ENCODE measurements around the gene WBP4. TPM values are rescaled to one million over a fixed set of nuclear protein-coding genes. Genes with fewer than 3 reads are reported as not detected.
"Not testable (repeated sequence)": the region's sequence is repeated elsewhere in the genome, so short reads cannot be mapped to it uniquely, and the experiment has no call there.

WBP4 gene, protein sequence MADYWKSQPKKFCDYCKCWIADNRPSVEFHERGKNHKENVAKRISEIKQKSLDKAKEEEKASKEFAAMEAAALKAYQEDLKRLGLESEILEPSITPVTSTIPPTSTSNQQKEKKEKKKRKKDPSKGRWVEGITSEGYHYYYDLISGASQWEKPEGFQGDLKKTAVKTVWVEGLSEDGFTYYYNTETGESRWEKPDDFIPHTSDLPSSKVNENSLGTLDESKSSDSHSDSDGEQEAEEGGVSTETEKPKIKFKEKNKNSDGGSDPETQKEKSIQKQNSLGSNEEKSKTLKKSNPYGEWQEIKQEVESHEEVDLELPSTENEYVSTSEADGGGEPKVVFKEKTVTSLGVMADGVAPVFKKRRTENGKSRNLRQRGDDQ
- 9.1 and 9.5 TPM in 2 replicates for total RNA-seq

DNA sequence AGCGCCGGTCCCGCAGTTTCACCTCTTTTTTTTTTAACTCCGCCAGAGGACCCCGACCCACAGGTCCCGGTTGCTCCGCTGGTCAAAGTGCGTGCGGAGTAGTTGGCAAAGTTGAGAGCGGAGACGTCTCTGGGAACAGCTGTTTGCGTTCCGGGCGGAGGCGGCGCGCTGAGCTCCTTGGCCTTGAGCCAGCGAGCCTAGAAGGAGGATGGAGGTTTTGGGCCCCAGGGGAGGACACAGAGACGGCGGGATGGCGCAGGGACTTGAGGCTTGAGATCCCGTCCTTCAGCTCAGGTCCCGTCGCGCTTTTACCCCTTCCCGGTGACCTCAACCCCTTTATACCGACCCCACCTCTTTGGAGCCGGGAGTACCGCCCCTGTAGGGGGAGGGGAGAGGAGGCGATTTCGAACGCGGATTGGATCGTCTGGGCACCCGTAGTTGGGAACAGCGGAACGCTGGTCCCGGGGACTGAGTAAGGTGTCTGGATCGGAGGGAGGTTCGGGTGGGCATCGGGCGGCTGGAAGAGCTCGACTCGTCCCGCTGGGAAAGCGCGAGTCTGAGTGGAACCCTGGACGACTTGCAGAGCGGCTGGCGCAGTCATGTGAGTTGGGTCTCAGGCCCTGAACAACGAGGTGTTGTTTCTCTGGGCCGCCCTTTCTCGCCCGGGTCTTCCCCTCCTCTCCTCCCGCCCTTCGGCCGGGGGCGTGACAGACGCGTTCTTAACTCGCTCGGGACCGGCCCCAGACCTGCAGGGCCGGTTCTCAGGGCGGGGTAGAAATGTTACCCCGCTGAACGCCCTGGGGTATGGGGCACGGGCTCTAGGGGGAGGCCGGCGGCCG lies at the start of gene WBP4:
Gene WBP4, plus strand, starts transcription at position 435 of the 839 bp plus-strand sequence. Its CDS starts 165 bp downstream, at position 600.
- DNase-seq: peak; percentile 97

DNA sequence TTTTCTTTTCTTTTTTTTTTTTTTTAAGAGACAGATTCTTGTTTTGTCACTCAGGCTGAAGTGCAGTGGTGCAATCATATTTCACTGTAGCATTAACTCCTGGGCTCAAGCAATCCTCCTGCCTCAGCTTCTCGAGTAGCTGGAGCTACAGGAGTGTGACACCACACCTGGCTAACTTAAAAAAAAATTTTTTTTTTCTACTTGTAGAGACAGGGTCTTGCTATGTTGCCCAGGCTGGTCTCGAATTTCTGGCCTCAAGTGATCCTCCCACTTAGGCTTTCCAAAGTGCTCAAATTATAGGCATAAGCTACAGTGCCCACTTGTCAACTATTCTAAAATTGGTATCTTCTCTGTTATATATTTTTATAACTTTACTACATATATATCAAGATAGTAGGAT lies 48.8 kb upstream of the WBP4 start:
- DNase-seq: no peak

DNA sequence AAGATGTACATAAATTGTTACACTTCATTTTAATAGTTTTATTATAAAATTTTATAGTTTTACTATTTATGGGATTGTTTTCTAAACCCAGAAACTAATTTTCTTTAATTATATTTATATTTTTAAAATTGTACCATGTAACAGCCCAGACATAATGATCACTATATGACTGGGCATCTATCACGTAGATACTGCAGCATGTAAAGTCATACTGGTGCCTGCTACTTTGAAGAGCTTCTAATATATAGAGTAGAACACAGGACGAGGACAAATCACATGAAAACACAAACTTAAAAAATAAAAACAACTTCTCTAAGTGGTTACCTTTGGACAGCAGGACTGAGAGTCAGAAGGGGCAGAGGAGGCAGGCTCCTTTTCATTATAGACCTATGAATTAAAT lies 47.5 kb upstream of the WBP4 start:
- no peak for DNase-seq

DNA sequence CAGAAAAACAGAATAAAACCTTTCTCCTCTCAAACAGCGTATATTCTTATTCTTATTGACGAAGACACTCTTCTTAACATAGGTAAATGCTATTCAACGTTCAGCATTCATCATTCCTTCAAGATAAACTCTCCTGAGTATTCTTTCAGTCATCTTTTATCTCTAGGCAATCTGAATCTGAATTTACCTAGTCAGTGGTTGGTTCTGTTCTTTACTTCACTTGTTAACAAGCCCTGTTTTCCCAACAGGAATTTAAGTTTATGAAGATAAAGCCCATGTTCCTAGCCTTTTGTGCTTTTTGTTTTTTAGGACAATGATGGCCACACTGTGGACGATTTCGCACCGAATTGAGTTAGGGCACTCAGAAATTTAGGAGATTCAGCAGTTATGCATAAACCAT lies 45.4 kb upstream of the WBP4 start:
- no peak for DNase-seq

DNA sequence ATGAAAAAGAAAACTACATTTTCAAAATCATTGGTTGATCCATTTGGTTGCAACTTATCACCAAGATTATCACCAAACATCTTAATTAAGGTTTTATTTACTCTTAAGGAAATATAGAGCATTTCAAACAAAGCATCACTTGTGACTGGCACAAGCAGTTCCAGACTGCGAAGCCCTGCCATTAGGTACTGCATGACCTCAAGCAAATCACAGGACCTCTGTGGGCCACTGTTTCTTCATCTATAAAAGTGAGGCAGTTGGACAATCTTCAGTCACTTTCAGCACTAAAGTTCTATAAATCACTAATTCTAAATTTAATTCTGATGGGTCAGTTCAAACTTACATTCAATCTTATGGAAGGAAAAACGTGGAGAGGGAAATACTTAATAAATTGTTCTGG lies 44.1 kb upstream of the WBP4 start:
- DNase-seq: no peak

DNA sequence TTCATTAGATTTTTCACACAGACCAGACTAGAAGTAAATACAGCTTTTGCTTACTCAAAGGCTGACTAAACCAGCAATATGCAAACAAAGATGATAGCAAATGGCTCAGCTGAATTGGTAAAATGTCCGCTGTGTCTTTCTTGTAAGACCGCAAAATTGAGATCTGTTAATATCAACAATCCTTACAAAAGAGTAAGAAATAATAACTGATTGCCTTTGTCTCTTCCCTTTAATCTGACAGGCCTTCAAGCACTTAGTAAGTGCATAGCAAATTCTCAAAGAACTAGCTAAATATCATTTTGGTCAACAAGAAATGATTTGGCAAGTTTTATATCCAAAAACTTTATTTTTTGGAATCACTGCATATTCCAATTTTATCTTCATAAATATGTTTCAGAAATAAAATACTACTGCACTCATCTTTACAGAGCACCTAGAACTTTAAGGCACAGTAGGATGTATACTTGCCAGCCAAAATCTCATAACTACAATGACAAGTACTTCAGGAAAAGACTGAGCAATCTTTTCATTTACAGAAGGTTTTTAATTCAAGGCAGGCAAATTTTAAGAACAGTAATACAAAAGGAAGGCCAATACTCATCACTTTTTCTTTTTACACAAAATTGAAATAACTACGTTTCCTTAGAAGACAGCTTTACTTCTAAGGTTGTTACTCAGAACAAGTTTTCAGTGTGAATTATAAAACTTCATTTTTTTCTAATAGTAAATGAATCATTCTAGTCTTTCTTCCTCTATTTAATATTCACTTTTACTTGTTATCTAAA lies 43.3 kb upstream of the WBP4 start:
- DNase-seq: no peak

DNA sequence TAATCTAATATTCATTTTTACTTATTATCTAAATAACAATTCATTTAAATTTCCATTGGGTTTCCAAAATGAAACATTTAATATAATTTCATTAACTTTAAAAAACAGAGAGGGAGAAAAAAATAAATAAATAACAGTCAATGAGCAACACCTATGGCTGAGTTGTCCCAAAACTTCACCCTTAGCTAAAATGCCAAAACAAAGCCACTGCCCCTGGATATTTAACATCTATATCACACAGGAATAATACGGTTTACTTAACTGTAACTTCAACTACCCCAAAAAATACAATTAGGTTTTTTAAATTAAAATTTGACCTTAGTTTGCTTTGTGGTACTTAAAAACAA lies 42.7 kb upstream of the WBP4 start:
- no peak for DNase-seq

DNA sequence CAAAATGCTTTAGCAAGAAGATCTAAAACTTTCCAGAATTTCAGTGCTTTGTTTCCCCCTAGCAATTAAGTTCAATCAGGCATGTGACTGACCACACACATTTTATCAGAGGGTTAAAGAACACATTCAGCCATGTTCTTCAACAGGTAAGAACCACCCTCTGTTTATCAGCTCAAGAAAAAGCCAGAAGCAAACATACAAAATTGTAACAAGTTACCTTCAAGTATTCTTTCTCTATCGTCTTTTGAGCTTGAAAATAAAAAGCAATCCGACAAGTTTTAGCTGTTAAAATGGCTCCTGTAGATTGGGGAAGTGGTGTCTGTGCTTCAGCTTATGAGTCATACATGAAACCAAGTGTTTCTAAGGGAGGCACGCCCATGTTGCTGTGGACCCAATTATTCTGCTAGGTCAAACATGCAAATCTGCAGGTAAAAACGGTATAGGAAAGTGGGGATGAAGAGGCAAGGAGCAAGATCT lies 42.3 kb upstream of the WBP4 start, which contains the start of gene ELF1:
Gene ELF1, minus strand, starts transcription at position 306 of the 477 bp plus-strand sequence. CDS start 37,262 bp downstream, outside the sequence.
- DNase-seq: peak; percentile 75

DNA sequence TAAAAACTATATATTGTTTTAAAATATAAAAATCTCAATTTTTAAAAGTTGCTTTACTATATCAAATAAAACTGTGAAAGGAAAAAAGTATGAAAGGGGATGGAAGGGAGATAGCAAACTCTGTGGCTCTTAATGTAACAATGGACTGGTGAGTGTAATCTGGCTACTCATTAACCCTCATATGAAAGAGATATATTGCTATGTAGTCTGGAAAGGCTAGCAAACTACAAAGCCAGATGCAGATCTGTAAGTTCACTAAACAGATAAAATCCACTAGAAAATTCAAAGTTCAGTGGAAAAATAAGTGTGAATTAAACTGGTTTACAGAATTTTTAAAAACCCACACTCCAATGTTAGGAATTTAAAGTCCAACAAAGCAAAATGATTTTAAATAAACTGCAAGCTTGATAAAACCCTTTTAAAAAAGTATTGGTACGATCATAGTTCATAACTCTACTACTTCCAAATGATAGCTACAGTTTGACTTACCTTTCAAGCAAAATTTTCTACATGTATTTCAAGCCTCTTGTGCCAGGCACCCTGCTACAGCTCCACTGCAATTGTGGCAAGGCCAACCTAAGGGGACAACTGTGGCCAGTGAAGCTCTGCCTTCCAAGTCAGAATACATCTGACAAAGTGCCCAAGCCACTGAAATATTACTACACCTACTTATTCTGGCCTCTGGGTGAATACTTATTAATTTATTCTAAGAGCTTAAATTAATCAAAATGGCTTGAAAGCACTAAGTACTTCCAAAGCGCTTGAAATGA lies 41.5 kb upstream of the WBP4 start:
- no peak for DNase-seq

DNA sequence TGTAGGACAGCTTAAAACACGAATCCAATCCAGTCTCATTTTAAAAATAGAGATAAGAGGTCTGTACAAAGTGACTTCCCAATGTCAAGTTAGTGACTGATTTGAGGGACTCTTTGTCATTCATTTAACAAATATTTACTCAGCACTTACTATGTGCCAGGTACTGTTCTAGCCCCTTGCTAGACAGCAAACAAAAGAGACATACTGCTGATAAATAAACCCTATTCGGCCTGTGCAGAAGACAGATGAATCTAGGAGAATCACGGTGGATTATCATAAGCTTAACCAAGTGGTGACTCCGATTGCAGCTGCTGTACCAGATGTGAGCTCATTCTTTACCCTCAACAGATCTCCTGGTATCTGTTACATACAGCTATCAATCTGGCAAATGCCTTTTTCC lies 35.8 kb upstream of the WBP4 start:
- DNase-seq: no peak

DNA sequence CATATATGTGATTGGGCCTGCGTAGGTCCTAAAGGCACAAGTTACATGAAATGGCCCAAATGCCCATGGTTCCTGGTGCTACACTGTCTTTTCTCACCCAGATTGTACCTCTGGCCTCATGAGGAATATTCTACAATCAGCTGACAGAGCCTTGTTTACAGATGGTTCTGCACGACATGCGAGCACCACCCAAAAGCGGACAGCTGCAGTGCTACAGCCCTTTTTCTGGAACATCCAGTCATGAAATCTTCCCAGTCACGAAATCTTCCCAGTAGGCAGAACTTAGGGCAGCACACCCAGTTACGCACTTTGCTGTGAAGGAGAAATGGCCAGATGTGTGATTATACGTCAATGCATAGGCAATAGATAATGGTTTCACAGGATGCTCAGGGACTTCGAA lies 34.5 kb upstream of the WBP4 start:
- DNase-seq: no peak

DNA sequence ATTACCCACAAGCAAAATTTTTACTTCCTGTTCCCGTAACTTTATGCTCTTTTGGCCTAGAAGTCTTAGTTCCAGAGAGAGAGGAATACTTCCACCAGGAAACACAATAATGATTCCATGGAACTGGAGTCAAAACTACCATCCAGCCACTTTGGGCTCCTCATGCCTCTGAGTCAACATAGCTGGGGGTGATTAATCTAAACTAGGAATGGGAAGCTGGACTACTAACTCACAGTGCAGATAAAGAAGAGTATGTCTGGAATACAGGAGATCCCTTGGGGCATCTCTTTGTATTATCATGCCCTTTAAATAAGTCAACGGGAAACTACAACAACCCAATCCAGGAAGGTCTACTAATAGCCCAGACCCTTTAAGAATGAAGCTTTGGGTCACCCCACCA lies 33.3 kb upstream of the WBP4 start:
- DNase-seq: peak; percentile 36

DNA sequence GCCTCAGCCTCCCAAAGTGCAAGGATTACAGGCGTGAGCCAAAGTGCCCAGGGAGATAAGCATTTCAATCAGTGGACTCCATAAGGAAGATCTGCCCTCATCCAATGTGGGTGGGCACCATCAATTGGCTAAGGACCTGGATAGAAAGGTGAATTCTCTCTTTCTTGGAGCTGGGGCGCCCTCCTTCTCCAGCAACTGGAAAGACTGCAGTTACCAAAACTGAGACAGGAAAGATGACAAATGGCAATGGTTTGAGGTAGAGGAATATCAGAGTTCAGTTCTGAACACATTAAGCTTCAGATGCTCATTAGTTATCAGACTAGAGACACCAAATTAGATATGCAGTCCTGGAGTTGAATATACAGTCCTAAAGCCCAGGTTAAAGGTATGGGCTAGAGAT lies 31.7 kb upstream of the WBP4 start:
- DNase-seq: no peak

DNA sequence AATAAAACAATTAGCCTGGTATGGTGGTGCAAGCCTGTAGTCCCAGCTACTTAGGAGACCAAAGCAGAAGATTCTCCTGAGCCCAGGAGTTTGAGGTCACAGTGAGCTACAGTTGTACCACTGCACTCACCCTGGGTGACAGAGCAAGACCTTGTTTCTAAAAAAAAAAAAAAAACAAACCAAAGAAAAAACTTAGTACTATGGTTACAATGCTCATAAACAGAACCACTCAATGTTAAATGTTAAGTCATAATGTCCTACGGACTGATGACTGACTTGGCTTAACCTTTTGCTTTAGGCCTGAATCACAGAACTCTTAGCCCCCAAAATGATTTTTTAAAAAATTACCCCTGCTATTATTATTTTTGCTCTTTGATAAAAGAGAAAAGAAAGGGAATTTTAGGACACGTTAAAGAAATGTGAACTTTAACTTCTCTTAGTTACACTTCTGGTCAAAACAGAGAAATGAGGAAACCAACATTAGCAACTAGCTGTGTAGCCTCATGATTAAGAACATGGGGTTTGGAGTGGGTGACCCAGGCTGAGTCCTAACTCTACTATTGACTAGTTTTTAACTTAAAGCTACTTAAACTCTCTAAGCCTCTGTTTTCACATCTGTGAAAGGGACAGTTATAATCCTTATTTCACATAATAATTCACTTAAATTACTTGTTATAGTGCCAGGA lies 28.5 kb upstream of the WBP4 start:
- DNase-seq: no peak

DNA sequence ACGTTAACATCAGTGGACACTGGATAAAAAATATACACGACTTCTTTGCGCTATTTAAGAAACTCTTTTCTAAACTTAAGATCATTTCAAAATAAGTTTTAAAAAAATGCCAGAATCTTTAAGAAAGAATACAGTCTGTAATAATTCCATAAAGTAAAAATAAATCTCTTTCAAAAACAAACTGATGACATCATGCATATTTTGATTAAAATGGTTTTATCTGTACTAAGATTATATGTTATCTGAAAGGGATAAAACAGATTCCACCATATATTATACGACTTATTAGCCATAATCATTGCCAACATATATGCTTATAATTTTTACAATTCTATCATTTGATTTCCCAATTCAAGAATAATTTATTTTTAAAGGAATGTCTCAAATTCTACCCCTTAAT lies 26.9 kb upstream of the WBP4 start:
- DNase-seq: no peak

DNA sequence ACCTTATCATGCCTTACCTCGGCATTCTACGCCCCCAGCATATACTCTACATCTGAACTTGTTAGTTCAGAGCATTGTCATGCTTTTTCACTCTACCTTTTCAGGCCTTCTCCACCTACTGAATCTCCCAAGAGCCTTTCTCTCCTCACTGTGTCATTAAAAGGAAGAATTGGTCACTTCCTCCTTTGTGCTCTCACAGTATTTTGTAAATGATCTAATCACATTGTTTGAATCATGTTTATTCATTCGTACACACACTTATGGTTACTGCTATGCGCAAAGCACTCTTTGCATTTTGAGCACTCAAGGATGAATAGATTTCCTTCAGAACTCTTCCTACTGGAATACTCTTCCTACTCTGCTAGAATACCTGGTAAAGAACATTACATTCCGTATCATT lies 26.4 kb upstream of the WBP4 start:
- DNase-seq: peak; percentile 79

DNA sequence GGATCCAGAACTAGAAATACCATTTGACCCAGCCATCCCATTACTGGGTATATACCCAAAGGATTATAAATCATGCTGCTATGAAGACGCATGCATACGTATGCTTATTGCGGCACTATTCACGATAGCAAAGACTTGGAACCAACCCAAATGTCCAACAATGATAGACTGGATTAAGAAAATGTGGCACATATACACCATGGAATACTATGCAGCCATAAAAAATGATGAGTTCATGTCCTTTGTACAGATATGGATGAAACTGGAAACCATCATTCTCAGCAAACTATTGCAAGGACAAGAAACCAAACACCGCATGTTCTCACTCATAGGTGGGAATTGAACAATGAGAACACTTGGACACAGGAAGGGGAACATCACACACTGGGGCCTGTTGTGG lies 24.8 kb upstream of the WBP4 start:
- not testable (repeated sequence) for DNase-seq

DNA sequence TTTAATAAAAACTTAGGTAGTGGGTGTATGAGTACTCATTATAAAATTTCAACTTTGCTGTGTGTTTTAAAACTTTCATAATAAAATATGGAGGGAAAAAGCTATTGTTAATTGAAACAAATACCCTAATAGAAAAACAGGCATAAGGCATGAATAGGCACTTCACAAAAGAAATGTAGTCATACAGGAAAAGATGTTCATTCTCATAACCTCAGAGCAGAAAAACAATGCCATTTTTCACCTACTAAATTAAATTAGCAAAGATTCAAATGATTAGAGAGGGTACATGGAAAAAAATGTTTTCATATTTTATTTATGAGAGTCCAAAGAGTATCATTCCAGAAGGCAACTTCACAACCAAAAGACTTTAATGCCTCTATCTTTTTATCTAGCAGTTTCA lies 21.6 kb upstream of the WBP4 start:
- DNase-seq: peak; percentile 53

DNA sequence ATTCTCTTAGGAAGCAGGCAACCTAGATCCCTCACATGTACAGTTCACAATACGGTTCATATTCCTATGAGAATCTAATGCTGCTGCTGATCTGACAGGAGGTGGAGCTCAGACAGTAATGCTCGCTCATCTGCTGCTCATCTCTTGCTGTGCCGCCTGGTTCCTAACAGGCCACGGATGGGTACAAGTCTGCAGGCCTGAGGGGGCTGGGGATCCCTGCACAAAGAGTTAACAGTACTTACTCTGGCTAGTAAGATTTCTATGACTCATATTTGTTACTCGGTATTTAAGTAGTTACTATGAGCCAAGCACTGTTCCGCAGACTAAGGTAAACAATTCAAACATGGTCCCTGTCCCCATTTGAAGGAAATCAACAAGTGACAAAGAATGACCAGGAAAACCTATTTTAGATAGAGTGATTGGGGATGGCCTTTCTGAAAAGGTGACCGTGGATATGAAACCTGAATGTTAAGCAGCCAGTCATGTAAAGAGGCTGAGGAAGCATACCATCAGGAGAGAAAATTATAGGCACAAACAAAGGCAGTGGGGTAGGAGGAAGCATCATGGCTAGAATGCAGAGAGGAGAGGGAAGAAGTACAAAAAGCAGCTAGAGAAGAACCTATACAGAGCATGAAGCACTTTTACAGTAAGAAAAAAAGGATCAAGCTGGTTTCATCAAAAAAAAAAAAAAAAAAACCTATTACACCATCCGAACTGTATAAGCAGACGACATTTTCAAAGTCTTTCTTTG lies 20.6 kb upstream of the WBP4 start:
- peak; percentile 31 for DNase-seq

DNA sequence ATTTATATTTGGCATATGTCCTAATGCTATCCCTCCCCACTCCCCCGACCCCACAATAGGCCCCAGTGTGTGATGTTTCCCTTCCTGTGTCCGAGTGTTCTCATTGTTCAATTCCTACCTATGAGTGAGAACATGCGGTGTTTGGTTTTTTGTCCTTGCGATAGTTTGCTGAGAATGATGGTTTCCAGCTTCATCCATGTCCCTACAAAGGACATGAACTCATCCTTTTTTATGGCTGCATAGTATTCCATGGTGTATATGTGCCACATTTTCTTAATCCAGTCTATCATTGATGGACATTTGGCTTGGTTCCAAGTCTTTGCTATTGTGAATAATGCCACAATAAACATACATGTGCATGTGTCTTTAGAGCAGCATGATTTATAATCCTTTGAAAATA lies 18.9 kb upstream of the WBP4 start:
- DNase-seq: not testable (repeated sequence)

DNA sequence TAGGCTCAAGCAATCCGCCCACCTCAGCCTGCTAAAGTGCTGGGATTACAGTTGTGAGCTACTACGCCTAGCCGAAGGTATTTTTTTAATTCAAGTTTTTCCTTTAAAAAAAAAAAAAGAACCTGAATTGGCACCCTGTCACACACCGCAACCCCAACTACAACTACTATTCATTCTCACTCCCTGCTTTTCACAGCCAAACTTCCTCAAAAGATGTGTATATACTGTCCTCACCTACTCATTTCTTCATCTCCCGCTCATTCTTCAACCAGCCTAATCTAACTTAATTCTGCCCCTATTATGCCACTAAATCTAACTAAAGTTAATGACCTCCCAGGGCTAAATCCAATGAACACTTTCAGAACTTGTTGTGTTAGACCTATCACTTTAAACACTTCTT lies 12.7 kb upstream of the WBP4 start:
- no peak for DNase-seq
